ENCODE data around the gene BPTF. TPM values are rescaled to one million over a fixed set of nuclear protein-coding genes. Genes with fewer than 3 reads are reported as not detected.
"Not testable (repeated sequence)": the region's sequence is repeated elsewhere in the genome, so short reads cannot be mapped to it uniquely, and the experiment has no call there.

Gene BPTF
- total RNA-seq, 3 donors from 2014 or later (not counting 1 experiment from before 2014, with no cell fraction given), result 168 to 205 (median 193) TPM

- no peak overlapping the region for H3K4me3 Mint-ChIP-seq
- TF ChIP-seq, protein P1, sequence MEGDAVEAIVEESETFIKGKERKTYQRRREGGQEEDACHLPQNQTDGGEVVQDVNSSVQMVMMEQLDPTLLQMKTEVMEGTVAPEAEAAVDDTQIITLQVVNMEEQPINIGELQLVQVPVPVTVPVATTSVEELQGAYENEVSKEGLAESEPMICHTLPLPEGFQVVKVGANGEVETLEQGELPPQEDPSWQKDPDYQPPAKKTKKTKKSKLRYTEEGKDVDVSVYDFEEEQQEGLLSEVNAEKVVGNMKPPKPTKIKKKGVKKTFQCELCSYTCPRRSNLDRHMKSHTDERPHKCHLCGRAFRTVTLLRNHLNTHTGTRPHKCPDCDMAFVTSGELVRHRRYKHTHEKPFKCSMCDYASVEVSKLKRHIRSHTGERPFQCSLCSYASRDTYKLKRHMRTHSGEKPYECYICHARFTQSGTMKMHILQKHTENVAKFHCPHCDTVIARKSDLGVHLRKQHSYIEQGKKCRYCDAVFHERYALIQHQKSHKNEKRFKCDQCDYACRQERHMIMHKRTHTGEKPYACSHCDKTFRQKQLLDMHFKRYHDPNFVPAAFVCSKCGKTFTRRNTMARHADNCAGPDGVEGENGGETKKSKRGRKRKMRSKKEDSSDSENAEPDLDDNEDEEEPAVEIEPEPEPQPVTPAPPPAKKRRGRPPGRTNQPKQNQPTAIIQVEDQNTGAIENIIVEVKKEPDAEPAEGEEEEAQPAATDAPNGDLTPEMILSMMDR (IDR thresholded peaks at IDR 0.05), result no peak
- no peak overlapping the region for H3K27ac Mint-ChIP-seq
- H3K36me3 ChIP-seq (ENCODE audit: control insufficient read depth, insufficient read depth, low read length), result no peaks in the 10 kb centered on the region
- peaks cover 0 to 6% of the 10 kb centered on the region in 2 donors for H3K27me3 Mint-ChIP-seq (ENCODE audit: low read depth in 2 of 2)
- no peak for ATAC-seq
- DNase-seq, result no peak
- H3K27ac ChIP-seq (ENCODE audit: low read length), result no peak overlapping the region
- H3K9me3 Mint-ChIP-seq, result no peaks in the 10 kb centered on the region
- peaks cover 14% of the 10 kb centered on the region in 2 donors for H3K4me1 Mint-ChIP-seq
- H3K4me3 ChIP-seq (ENCODE audit: low read length), result no peak overlapping the region
- no peaks in the 10 kb centered on the region for H3K9me3 ChIP-seq (ENCODE audit: control insufficient read depth, insufficient read depth, low read length)
- H3K36me3 Mint-ChIP-seq, result no peaks in the 10 kb centered on the region
- H3K27me3 ChIP-seq (ENCODE audit: control insufficient read depth, insufficient read depth, low read length), result no peaks in the 10 kb centered on the region
- WGBS (ENCODE audit: insufficient coverage), result 100% methylated on average over 1 of the region's 2 CpGs
- intact Hi-C loops (cut with micrococcal nuclease), result no loop called here
- H3K4me1 ChIP-seq (ENCODE audit: control insufficient read depth, insufficient read depth, low read length), result peaks cover 17% of the 10 kb centered on the region
Observed at GRCh38 chr17:68016838-68017237, 191.5 kb downstream of the BPTF start.

DNA sequence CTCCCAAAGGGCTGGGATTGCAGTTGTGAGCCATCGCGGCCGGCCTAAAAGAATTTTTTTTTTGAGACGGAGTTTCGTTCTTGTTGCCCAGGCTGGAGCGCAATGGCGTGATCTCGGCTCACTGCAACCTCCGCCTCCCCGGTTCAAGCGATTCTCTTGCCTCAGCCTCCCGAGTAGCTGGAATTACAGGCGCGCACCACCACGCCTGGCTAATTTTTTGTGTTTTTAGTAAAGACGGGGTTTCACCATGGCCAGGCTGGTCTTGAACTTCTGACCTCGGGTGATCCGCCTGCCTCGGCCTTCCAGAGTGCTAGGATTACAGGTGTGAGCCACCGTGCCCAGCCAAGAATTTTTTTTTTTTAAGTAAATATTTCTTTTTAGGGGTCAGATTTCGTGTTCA lies 193.2 kb downstream of the BPTF start:
- intact Hi-C loops (cut with micrococcal nuclease), result not testable (repeated sequence)

DNA sequence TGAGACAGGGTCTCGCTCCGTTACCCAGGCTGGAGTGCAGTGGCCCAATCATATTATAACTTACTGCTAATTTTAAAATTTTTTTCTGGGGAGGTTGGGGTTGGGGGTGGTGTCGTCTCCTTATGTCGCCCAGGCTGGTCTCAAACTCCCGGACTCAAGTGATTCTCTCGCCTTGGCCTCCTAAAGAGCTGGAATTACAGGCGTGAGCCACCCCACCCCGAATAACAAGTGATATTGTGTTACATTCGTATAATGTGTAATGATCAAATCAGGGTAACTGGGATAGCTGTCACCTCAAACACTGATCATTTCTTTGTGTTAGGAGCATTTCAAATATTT lies 194.0 kb downstream of the BPTF start:
- peak overlapping the region; percentile 95 to 97 for H3K27ac Mint-ChIP-seq
- no peaks in the 10 kb centered on the region for H3K36me3 Mint-ChIP-seq
- intact Hi-C loops (cut with micrococcal nuclease), result no loop called here
- no peaks in the 10 kb centered on the region for H3K9me3 Mint-ChIP-seq
- TF ChIP-seq, protein P1 (IDR thresholded peaks at IDR 0.05), result no peak
- H3K4me1 ChIP-seq (ENCODE audit: control insufficient read depth, insufficient read depth, low read length), result peaks cover 17% of the 10 kb centered on the region
- no peaks in the 10 kb centered on the region for H3K27me3 ChIP-seq (ENCODE audit: control insufficient read depth, insufficient read depth, low read length)
- no peaks in the 10 kb centered on the region for H3K9me3 ChIP-seq (ENCODE audit: control insufficient read depth, insufficient read depth, low read length)
- DNase-seq (no peak), ATAC-seq (no peak)
- H3K27me3 Mint-ChIP-seq (ENCODE audit: low read depth in 2 of 2), result peaks cover 0 to 6% of the 10 kb centered on the region in 2 donors
- no peaks in the 10 kb centered on the region for H3K36me3 ChIP-seq (ENCODE audit: control insufficient read depth, insufficient read depth, low read length)
- H3K27ac ChIP-seq (ENCODE audit: low read length), result peak overlapping the region; percentile 33
- 91% methylated on average over 6 of the region's 9 CpGs for WGBS (ENCODE audit: insufficient coverage)
- peak overlapping the region; percentile 14 for H3K4me3 ChIP-seq (ENCODE audit: low read length)
- H3K4me1 Mint-ChIP-seq, result peaks cover 14% of the 10 kb centered on the region in 2 donors
- peak overlapping the region; percentile 84 for H3K4me3 Mint-ChIP-seq

More for the DNA sequence above, 193.2 kb downstream of the BPTF start:
- 96% methylated on average over 21 of the region's 21 CpGs for WGBS (ENCODE audit: insufficient coverage)
- not testable (repeated sequence) for H3K27me3 Mint-ChIP-seq (ENCODE audit: low read depth in 2 of 2); H3K36me3 Mint-ChIP-seq; H3K36me3 ChIP-seq (ENCODE audit: control insufficient read depth, insufficient read depth, low read length); H3K27ac ChIP-seq (ENCODE audit: low read length); H3K4me3 ChIP-seq (ENCODE audit: low read length); H3K4me3 Mint-ChIP-seq; H3K9me3 Mint-ChIP-seq; H3K27me3 ChIP-seq (ENCODE audit: control insufficient read depth, insufficient read depth, low read length); DNase-seq; ATAC-seq; H3K9me3 ChIP-seq (ENCODE audit: control insufficient read depth, insufficient read depth, low read length); H3K27ac Mint-ChIP-seq
- peaks cover 17% of the 10 kb centered on the region for H3K4me1 ChIP-seq (ENCODE audit: control insufficient read depth, insufficient read depth, low read length)
- H3K4me1 Mint-ChIP-seq, result peaks cover 14% of the 10 kb centered on the region in 2 donors

- Mint-ChIP-seq H3K27me3 (ENCODE audit: low read depth in 2 of 2) (peaks cover 0 to 5% of the 10 kb centered on the region in 2 donors), H3K27ac (peak overlapping the region; percentile 95 to 97), H3K36me3 (no peaks in the 10 kb centered on the region), H3K9me3 (no peaks in the 10 kb centered on the region), H3K4me1 (peaks cover 14% of the 10 kb centered on the region in 2 donors), H3K4me3 (peak overlapping the region; percentile 84)
- intact Hi-C loops (cut with micrococcal nuclease), result loop anchor here (1.0 kb wide), 1 partner anchor 15 kb away; the partner anchor contains the start of gene KPNA2
- 2% methylated on average over 51 of the region's 51 CpGs for WGBS (ENCODE audit: insufficient coverage)
- H3K4me1 ChIP-seq (ENCODE audit: control insufficient read depth, insufficient read depth, low read length), result peaks cover 17% of the 10 kb centered on the region
- peak overlapping the region; percentile 63 for H3K4me3 ChIP-seq (ENCODE audit: low read length)
- ATAC-seq, result peak; percentile 92 to 95 (median 93)
- peak; percentile 97 to 98 for DNase-seq
- H3K27me3 ChIP-seq (ENCODE audit: control insufficient read depth, insufficient read depth, low read length), result no peaks in the 10 kb centered on the region
- TF ChIP-seq, protein P1 (IDR thresholded peaks at IDR 0.05), result peak; percentile 44
- no peaks in the 10 kb centered on the region for H3K9me3 ChIP-seq (ENCODE audit: control insufficient read depth, insufficient read depth, low read length)
- H3K36me3 ChIP-seq (ENCODE audit: control insufficient read depth, insufficient read depth, low read length), result no peaks in the 10 kb centered on the region
- peak overlapping the region; percentile 69 for H3K27ac ChIP-seq (ENCODE audit: low read length)
Observed at GRCh38 chr17:68019675-68020408, 194.5 kb downstream of the BPTF start.

Measured in natural killer cell (primary cell).